GM12875 (cell line): ENCODE data around the gene CPLANE1.

Experiments
- H3K4me3 ChIP-seq: one replicate; pipeline ENCODE4 v1.5.1; 2011; ENCODE audit warnings: low read depth, low read length, control low read depth
- TF ChIP-seq, protein P1 (sequence below): IDR thresholded peaks from 2 replicates; pipeline ENCODE4 v1.5.1; 2011; ENCODE audit warnings: low read depth, mild to moderate bottlenecking, control low read depth, inconsistent platforms, low read length, moderate library complexity, borderline replicate concordance; ENCODE audit not compliant: insufficient read depth

The CPLANE1 gene

DNA sequence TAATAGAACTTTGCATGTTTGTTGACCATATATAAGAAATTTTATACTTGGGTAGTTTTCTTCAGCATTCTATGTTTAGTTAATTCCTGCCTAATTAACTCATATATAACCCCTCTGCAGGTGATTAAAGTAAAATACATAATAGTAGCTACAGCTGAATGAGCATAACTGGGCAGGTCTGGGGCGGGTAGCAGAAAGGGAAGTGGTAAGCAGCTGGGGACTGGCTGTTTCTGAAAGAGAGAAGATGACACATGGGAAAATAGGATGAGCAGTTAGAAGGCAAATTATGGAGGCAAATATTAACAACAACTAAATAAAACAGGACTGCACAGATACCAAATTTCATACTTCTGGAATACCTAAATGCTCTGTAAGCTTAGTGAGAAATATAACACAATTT, 128.1 kb downstream of the CPLANE1 start:
- H3K4me3 ChIP-seq, result no peak overlapping the region
- TF ChIP-seq, protein P1, sequence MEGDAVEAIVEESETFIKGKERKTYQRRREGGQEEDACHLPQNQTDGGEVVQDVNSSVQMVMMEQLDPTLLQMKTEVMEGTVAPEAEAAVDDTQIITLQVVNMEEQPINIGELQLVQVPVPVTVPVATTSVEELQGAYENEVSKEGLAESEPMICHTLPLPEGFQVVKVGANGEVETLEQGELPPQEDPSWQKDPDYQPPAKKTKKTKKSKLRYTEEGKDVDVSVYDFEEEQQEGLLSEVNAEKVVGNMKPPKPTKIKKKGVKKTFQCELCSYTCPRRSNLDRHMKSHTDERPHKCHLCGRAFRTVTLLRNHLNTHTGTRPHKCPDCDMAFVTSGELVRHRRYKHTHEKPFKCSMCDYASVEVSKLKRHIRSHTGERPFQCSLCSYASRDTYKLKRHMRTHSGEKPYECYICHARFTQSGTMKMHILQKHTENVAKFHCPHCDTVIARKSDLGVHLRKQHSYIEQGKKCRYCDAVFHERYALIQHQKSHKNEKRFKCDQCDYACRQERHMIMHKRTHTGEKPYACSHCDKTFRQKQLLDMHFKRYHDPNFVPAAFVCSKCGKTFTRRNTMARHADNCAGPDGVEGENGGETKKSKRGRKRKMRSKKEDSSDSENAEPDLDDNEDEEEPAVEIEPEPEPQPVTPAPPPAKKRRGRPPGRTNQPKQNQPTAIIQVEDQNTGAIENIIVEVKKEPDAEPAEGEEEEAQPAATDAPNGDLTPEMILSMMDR, result no peak

DNA sequence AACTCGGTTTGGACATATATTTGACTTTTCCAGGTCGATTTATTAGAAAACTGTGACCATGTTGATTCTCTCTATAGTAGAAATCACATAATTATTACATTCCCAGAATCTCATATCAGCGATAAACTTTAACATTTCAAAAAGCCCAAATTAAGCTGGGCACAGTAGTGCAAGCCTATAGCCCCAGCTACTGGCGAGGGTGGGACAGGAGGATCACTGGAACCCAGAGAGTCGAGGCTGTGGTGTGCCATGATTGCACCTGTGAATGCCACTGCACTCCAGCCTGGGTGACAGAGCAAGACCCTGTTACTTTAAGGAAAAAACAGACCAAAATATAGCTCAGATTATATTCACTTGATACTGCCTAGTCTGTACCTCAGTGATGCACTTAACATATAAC, 128.9 kb downstream of the CPLANE1 start:
- TF ChIP-seq, protein P1, result no peak
- H3K4me3 ChIP-seq, result no peak overlapping the region

GRCh38 chr5:37116359-37116758, 132.8 kb downstream of the CPLANE1 start:
- TF ChIP-seq, protein P1, result no peak

GRCh38 chr5:37112383-37112991, 136.7 kb downstream of the CPLANE1 start:
- TF ChIP-seq, protein P1, result no peak

More at GRCh38 chr5:37116359-37116758, 132.8 kb downstream of the CPLANE1 start:
- H3K4me3 ChIP-seq, result no peak overlapping the region

DNA sequence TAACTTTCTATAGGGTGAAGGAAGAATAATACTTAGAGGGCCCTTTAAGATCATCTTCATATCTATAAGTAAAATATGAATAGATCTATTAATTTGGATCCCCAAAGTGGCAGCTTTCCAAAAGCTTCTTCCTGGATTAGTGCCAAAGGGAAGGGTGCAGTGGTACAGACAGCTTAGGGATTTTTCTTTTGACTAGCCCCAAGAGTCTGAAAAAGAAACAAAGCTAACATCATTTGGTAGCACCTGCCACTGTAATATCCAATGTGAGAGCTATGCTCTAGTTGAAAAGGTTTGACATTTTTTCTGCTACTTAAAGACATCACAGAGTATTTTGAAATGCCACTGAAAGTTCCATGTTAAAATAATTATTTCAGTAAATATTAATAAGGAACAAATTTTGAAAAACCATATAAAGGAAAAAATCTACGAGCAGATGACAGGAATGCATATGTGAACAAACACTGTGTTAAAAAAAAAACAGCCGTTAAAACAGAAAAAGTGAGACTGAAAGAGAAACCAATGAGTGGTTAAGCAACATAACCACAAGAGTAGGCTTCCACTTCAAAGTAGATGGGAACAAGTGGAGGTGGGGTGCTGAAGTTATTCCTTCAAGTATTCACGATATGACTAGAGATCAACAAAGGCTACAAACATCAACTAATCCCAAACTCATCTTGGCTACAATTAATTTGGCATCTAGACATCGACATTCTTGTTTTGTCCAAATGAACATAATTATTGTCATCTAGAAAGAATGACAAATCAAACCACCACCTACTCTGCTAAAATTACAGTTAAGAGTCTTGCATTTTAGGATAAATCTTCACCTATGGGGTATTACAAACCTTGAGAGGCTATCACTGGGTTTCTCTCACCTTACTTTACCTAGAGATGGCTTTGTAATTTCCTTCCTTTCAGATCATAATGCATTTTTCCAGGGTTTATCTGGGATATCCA, 137.5 kb downstream of the CPLANE1 start:
- H3K4me3 ChIP-seq, result no peak overlapping the region
- TF ChIP-seq, protein P1, result no peak

More at GRCh38 chr5:37112383-37112991, 136.7 kb downstream of the CPLANE1 start:
- no peak overlapping the region for H3K4me3 ChIP-seq

DNA sequence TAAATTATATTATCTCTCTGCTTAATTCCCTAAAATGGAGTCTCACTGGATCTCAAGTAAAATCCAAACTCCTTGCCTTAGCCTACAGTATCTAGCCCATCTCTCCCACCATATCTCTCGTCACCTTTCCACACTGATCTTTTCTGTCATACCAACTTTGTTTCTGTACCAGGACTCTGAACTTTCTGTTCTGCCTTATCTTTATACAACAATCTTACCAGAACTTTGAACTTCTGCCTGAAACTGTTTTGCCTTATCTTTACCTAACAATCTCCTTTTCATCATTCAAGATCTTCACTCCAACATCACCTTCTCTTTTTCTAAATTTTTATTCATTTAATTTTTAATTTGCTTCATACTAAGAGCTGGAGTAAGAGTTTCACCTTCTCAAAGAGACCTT, 139.0 kb downstream of the CPLANE1 start:
- TF ChIP-seq, protein P1, result no peak
- no peak overlapping the region for H3K4me3 ChIP-seq
